Gastrocnemius medialis (tissue), 4 donors: ENCODE measurements around the gene SLC9A6.

Experiments
- POLR2A ChIP-seq, 2 donors: fragments of 450-650 bp; IDR thresholded peaks; one replicate each; pipeline ENCODE4 v1.6.1; 2017; ENCODE audit warnings: antibody characterized with exemption in 2 of 2, mild to moderate bottlenecking in 2 of 2, moderate library complexity in 2 of 2
- TF ChIP-seq, protein P1 (sequence below), 5 experiments: fragments of 450-650 bp in 3 of 5; fragments of 200-600 bp in 2 of 5; sonication (generic) in 2 of 5; IDR thresholded peaks in 4 of 5; conservative IDR thresholded peaks in 1 of 5; 1 replicate in 4 of 5; 2 replicates in 1 of 5; pipeline ENCODE4 v1.5.1; 2016 to 2019; ENCODE audit warnings: antibody characterized with exemption in 5 of 5, mild to moderate bottlenecking in 3 of 5, moderate library complexity in 3 of 5

DNA sequence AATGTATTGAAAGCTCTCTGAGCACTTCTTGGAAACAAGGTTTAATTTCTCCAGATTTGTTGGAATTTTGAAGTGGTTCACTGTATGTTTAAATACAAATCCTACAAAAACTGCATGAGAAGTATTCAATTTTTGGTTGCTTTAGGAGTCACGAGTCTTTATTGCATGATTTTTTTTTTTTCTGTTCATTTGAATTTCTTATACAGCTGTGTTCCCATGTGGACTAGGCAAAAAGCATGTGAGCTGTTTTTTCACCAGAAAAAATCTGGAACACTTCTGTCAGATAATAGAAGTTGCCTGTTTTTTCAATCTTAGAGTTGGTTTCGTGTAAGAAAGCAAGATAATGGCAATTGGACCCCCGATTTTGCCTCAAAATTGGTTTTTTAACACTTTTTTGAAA, 66.4 kb downstream of the SLC9A6 start:
- TF ChIP-seq, protein P1, sequence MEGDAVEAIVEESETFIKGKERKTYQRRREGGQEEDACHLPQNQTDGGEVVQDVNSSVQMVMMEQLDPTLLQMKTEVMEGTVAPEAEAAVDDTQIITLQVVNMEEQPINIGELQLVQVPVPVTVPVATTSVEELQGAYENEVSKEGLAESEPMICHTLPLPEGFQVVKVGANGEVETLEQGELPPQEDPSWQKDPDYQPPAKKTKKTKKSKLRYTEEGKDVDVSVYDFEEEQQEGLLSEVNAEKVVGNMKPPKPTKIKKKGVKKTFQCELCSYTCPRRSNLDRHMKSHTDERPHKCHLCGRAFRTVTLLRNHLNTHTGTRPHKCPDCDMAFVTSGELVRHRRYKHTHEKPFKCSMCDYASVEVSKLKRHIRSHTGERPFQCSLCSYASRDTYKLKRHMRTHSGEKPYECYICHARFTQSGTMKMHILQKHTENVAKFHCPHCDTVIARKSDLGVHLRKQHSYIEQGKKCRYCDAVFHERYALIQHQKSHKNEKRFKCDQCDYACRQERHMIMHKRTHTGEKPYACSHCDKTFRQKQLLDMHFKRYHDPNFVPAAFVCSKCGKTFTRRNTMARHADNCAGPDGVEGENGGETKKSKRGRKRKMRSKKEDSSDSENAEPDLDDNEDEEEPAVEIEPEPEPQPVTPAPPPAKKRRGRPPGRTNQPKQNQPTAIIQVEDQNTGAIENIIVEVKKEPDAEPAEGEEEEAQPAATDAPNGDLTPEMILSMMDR (IDR thresholded peaks at IDR 0.05 in 4 of 5, conservative IDR thresholded peaks at IDR 0.05 in 1 of 5) = no peak
- no peak for TF ChIP-seq POLR2A (IDR thresholded peaks at IDR 0.05)
